ENCODE measurements around the gene ANKRD17.

Gene ANKRD17

GRCh38 chr4:73045879-73046278, 212.7 kb downstream of the ANKRD17 start:
- DNase-seq = no peak

GRCh38 chr4:73037057-73037456, 221.5 kb downstream of the ANKRD17 start:
- no peak for DNase-seq

GRCh38 chr4:73036123-73036522, 222.5 kb downstream of the ANKRD17 start:
- no peak for DNase-seq

- DNase-seq = no peak
Measured at GRCh38 chr4:73034896-73035295, 223.7 kb downstream of the ANKRD17 start.

GRCh38 chr4:73028621-73029020, 230.0 kb downstream of the ANKRD17 start:
- DNase-seq = no peak

All from activated T-cell treated with anti-CD3 and anti-CD28 coated beads, Interleukin-2, amount 50 U/mL, for 1 hour (primary cell).